GM21390 (cell line): ENCODE measurements around the gene TMEM86B.

Experiments
- ATAC-seq: cut with Tn5 transposase; IDR thresholded peaks from one replicate; pipeline ENCODE4 v1.9.1; 2021; ENCODE audit not compliant: unreplicated experiment

TMEM86B gene

DNA sequence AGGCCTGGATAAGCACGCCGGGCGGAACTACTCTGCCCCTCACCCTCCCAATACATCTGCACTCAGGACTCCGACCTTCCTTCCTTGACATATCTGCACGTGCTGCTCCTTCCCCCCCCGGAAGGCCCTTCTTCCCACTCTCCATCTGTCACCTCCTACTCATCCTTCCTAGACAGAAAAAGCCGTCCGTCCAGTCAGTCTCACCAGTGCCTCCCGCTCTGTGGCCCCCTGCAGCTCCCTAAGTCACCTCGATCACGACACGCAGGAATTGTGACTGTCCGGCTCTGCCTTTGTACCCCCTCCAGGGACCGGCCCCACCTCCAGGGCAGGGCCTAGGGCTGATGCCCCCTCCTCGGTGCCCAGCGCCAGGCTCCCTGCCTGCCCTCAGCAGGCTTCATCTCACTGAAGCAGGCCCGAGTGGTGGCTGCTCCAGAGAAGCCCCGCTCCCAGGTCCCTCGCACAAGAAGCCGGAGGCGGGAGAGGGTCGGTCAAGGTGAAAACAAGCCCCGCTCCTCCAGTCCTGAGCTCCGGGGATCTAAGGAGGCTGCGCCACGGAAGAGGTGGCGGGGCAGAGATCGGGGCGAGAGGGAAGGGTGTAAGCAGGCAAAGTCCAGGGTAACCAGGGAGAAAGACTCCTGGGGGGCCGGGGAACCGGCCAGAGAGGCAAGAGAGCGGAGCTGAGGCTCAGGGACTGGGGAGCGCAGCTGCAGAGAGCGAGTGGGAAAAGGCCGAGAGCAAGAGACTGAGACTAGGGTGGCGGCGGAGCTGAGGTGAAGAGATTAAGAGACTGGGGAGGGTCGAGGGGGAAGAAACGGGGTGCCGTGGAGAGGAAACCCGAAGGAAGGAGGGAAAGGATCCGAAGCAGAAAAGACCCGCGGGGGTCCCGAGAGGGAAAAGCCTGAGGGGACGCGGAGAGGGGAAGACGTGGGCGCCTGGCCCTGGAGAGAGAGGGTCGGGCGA is 29.2 kb upstream of the TMEM86B start:
- ATAC-seq: no peak

DNA sequence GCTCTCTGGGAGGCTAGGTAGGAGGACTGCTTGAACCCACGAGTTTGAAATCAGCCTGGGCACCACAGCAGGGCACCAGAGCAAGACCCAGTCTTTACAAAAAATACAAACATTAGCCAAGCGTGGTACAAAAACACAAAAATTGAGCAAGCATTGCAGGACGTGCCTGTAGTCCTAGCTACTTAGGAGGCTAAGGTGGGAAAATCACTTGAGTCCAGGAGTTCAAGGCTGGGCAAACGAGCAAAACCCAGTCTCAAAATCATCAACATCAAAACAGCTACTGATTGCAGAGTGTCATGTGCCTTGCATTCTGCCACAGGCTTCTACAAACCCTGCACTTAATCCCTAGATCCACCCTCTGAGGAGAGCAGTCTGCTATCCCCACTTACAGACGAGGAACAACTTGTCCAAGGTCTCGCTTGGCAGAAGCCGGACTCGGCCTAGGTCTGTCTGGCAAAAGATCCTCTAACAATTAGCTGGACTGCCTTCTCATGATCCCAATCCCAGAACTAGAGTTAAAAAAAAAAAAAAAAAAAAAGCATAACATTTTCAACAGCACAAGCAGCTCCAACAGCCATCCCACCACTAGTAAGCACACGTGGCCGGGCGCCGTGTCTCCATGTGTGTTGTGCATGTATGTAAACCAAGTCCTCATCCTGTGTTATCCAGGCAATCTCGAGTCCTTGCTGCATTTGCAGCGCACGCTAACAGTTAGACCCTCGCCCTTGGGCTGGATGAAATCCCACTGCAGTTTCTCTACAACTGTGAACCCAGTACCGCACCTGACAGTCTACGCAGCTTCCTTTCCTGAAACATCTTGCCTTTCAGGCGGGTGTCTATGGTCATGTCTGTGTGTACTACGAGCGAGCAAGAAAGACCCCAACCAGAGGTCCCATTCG is 28.2 kb upstream of the TMEM86B start:
- no peak for ATAC-seq

- ATAC-seq: no peak
Measured at GRCh38 chr19:55255618-55256423, 27.3 kb upstream of the TMEM86B start.

- ATAC-seq: no peak
Measured at GRCh38 chr19:55254625-55254977, 26.0 kb upstream of the TMEM86B start.

DNA sequence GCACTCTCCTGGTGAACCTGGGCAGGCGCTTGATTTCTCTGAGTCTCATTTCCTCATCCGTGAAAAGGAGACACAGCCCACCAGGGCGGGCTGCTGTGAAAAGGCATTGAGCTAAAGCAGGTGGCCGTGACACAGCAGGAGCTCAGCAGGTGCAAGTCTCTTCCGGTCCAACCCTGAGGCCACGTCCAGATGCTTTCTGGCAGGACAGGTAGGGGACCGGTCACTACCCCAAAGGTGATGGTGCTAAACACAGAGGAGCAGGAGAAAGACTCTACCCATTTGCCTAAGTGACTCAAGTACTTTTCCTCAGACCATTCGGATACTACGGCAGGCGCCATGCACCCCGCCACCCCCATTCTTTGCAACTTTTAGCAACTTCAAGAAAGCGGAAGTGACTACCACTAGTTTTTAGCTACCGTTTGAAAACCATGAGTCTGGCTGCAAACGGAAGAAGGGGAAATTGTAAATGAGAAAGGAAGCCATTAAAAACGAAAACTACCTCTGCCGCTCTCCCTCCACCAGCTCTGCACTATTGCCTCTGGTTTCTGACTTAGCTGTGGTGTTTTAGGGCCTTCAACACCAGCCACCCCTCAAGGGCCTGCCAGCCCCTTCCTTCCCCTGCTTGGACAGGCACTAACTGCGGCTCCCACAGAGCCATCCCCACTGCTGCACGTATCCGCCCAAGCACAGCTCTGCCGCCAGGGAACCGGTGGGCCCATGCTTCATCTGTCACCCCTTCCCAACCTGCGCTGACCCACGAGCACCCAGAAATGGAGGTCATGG is 25.5 kb upstream of the TMEM86B start:
- ATAC-seq: no peak

GRCh38 chr19:55252760-55253663 is 24.4 kb upstream of the TMEM86B start:
- ATAC-seq: no peak

DNA sequence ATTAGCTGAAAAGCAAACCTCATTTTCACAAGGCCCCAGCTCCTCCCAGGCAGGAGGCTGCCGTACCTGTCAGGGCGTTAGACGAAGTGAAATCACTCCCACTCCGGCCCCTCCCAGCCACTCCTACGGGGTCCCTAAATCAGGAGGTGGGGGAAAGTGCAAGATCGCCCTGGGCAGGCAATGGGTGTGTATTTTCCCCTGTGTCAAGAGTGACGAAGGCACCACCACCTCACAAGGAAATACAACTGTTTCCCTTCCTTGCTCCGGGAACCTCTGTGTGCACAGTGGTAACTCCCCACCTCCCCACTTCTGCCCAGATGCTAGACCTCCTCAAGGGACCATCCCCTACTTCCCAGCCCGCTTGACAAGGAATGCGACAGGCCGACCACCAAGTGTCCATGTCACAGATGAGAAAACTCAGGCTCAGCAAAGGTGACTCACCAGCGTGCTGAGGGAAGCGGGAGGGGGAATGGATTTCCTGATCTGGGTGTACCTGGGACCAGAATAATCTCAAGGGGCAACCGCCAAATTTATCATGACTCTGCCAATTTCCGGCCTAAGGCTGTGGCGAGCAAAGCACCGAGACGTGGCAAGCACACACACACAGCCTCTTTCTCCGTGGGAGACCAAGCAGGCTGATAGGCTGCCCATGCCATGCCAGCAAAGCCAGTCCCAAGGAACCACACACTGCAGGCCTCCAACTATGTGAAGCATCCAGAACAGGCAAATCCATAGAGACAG is 22.9 kb upstream of the TMEM86B start:
- no peak for ATAC-seq

DNA sequence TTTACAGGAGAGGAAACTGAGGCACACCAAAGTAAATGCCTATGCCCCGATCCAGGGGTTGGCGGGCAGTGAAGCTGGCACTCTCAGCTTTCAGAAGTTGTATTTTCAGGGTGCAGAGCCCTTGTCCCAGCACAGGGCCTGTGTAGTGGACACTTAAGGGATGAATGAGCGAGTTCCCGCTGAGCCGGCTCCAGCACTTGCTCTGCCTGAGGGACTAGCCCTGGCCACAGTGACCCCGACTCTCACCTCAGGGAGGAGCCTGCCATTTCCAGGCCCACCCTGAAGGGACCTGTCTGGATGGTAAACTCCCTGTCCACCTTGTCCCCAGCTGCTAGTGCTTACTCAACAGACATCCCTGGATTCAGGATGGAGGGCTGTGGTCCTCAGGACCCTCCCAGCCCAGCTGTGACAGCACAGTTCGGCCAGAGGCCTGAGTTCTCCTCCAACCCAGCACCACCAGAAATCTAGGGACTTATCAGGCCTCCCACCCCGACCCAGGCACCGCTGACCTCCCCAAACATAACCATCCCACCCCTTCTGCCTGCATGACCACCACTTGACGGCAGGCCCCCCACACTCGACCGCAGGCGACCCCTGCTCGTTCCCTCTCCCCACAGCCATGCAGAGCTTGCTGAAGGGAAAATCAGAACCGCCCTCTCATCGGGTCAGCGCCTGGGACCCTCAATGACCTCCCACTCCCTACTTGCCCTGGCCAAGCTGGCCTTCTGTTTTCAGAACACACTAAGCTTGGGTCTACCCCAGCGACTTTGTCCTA is 21.9 kb upstream of the TMEM86B start:
- ATAC-seq: no peak

GRCh38 chr19:55249841-55250240 is 21.3 kb upstream of the TMEM86B start:
- ATAC-seq: no peak

DNA sequence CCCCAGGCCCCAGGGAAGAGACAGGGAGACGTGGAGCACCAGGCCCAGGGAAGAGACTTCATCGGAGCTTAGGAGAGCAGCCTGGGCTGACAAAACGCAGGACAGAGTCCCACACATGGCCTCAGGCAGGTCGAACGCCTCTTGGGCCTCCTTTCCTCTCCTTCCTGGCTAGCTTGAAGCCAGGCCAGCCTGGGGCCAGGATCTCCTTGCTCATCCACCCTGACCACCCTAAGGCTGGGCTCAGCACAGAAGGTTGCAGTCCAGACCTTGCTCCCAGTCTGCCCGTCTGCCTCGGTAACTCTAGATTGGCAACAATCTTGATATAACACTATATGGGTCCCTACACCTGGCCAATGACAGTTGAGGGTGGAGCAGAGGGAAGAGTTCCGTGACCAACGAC is 20.1 kb upstream of the TMEM86B start:
- no peak for ATAC-seq

DNA sequence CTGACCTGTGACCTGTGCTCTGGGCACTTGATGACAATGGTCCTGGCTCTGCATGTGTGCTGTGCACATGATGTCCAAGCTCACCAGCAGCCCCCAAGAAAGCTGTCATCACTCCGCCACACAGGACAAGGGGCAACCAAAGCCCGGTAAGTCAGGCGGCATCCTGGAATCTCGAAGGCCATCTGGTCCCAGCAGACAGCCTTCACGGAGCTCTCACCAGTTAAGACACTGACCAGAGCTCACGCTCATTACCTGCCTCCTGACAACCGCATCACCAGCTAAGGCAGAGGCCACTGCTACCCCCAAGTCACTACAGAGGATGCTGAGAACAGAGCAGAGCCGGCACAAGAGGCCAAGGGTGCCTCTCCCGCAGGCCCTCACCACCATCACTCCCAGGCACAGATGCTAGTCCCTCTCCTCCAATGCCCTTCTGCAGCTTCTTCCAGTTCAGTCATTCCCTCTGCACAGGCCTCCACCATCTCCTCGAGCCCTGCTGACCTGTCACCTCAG is 19.7 kb upstream of the TMEM86B start:
- ATAC-seq: no peak

DNA sequence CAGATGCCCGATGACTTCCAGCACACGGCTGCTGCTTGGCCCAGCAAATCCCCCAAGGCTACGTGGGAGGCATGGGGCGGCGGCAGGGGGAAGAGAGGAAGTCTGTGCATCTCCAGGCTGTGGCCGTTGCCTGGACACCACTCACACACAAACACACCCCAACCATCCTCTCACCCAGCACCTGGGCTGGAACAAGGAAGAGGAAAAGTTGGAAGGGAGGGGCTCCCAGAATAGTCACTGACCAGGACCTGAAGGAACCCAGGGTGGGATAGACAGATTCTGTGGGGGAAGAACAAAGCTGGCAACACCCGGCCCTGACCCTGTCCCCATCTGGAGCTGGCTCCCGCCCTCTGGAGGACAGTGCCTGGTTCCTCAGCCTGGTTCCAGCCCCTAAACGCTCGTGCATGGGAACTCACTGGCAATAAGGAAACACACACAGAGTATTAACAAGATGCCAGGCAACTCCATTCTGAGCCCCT is 19.1 kb upstream of the TMEM86B start:
- no peak for ATAC-seq

GRCh38 chr19:55246462-55247451 is 18.2 kb upstream of the TMEM86B start:
- ATAC-seq: no peak

DNA sequence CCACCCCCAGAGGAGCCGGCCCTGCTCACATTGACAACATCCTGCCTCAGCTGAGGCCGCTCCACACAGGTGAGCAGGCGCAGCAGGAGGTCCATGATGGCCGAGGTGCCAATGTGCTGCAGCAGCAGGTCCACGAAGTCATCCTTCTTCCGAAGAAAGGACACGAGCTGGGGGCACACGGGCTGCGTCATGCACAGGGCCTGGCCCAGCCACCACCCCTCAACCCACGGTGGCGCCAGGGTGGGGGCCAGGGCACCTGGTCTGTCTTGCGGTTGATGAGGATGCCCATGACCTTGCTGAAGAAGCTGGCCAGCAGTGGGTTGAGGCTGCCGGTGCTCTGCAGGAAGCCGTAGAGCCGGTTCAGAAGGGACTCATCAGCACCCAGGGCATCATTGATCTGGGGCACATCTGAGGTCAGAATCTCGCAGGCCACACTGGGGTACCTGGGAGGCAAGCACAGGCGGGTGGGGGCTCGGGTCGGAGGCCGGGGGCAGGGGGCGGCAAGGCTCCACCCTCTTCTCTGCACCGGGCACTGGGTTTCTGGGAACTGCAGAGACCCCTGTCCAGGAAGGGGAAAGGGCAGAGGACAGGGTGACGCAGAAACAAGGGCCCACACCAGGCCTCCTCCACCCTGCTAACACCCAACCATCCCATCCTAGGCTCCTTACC is 16.8 kb upstream of the TMEM86B start:
- no peak for ATAC-seq

DNA sequence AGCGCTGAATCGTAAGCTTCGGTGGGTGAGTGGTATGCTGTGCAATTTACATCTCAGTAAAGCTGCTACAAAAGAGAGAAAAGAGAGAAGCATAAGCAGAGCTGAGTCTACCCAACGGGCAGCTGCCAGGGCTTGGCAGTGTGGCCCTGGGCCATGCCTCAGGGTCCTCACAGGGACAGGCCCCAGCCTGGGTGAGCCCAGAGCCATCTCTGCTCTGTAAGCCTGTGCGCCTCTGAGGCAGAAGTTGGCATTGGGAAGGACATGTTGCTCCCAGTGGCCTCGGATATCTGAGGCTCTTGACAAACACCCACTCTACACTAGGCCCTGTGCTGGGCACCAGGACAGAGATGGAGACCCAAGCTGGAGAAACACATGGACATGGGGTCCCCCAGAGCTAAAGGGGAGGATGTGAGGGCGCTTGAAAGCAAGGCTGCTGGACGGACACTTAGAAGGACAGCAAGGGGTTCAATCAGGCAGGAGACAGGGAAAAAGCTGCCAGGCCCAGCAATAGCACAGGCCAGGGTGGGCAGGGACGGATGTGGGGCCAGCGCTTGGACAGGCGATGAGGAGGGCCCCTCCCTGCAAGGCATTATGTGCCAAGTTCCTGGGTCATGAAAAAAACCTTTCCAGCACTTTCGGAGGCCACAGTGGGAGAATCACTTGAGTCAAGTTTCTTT is 15.6 kb upstream of the TMEM86B start:
- ATAC-seq: no peak
